IMR-90 (cell line): Measurements from ENCODE around the gene KLHL29. TPM values are rescaled to one million over a fixed set of nuclear protein-coding genes. Genes with fewer than 3 reads are reported as not detected.

ENCODE experiments used
- ATAC-seq: fragments of 200-7000 bp; cut with Tn5 transposase; 2 replicates; pipeline ENCODE4 v1.9.1; 2020; ENCODE audit warnings: low read depth, mild to moderate bottlenecking, moderate library complexity
- BruUV-seq: library from RNA; stranded (reverse); fragments of 400-500 nt; replicated peaks from 2 replicates; lab custom pipeline; 2021; lab: Mats Ljungman, UMichigan
- CTCF ChIA-PET: fragments of 300-600 bp; formaldehyde crosslinking; extraction: SDS; loops from one replicate; lab custom pipeline; 2021; ENCODE audit warnings: antibody characterized with exemption; lab: Yijun Ruan, JAX
- POLR2A ChIA-PET: fragments of 300-600 bp; sonication (Branson Sonifier 250); formaldehyde crosslinking; loops from one replicate; lab custom pipeline; 2022; ENCODE audit warnings: antibody characterized with exemption; ENCODE audit not compliant: unreplicated experiment; lab: Charles Lee
- DNase-seq: peaks from one replicate; pipeline ENCODE4 v3.0.0; 2013
- H2AFZ ChIP-seq: replicated peaks from 2 replicates; pipeline ENCODE3; 2013; ENCODE audit warnings: low read length, mild to moderate bottlenecking; ENCODE audit not compliant: poor library complexity
- H2AK5ac ChIP-seq: 2 replicates; pipeline ENCODE4 v1.6.1; 2013; ENCODE audit warnings: low read depth, low read length, inconsistent platforms
- H2AK9ac ChIP-seq: replicated peaks from 2 replicates; pipeline ENCODE3; 2013; ENCODE audit warnings: mild to moderate bottlenecking, low read depth, low read length, moderate library complexity; ENCODE audit not compliant: poor library complexity
- H2BK120ac ChIP-seq: 2 replicates; pipeline ENCODE4 v1.6.1; 2013; ENCODE audit warnings: low read depth, low read length, inconsistent platforms
- H2BK15ac ChIP-seq: 3 replicates; pipeline ENCODE4 v1.6.1; 2013; ENCODE audit warnings: low read depth, low read length, inconsistent platforms
- H2BK20ac ChIP-seq: 2 replicates; pipeline ENCODE4 v1.6.1; 2013; ENCODE audit warnings: low read depth, mild to moderate bottlenecking, inconsistent platforms, low read length, moderate library complexity
- H2BK5ac ChIP-seq: 2 replicates; pipeline ENCODE4 v1.6.1; 2013; ENCODE audit warnings: mild to moderate bottlenecking, low read depth, low read length, inconsistent platforms; ENCODE audit not compliant: poor library complexity, severe bottlenecking
- H3K14ac ChIP-seq: replicated peaks from 2 replicates; pipeline ENCODE4 v1.6.1; 2013; ENCODE audit warnings: low read depth, low read length, inconsistent platforms
- H3K18ac ChIP-seq: 2 replicates; pipeline ENCODE4 v1.6.1; 2013; ENCODE audit warnings: low read depth, low read length, control low read depth
- H3K23ac ChIP-seq: 2 replicates; pipeline ENCODE4 v1.6.1; 2013; ENCODE audit warnings: low read depth, low read length, inconsistent platforms
- H3K27ac ChIP-seq: 2 replicates; pipeline ENCODE4 v1.5.1; 2013; ENCODE audit warnings: mild to moderate bottlenecking, control low read depth, low read length; ENCODE audit not compliant: insufficient read depth
- H3K27me3 ChIP-seq: 2 replicates; pipeline ENCODE4 v1.6.1; 2013; ENCODE audit warnings: low read length; ENCODE audit not compliant: control insufficient read depth, insufficient read depth
- H3K36me3 ChIP-seq: 2 replicates; pipeline ENCODE4 v1.6.1; 2013; ENCODE audit warnings: low read length, mixed read lengths; ENCODE audit not compliant: control insufficient read depth, insufficient read depth
- H3K4ac ChIP-seq: 2 replicates; pipeline ENCODE4 v1.6.1; 2013; ENCODE audit warnings: low read depth, low read length, inconsistent platforms
- H3K4me1 ChIP-seq: 2 replicates; pipeline ENCODE4 v1.6.1; 2013; ENCODE audit warnings: low read length, mixed read lengths; ENCODE audit not compliant: control insufficient read depth, insufficient read depth
- H3K4me2 ChIP-seq: 2 replicates; pipeline ENCODE4 v1.6.1; 2013; ENCODE audit warnings: low read depth, mild to moderate bottlenecking, control low read depth, low read length, moderate library complexity
- H3K4me3 ChIP-seq: 2 replicates; pipeline ENCODE4 v1.5.1; 2013; ENCODE audit warnings: low read depth, mild to moderate bottlenecking, control low read depth, low read length, moderate library complexity; ENCODE audit not compliant: insufficient read depth
- H3K56ac ChIP-seq: 2 replicates; pipeline ENCODE4 v1.6.1; 2013; ENCODE audit warnings: low read length, inconsistent platforms; ENCODE audit not compliant: insufficient read depth; ENCODE audit errors: extremely low read depth
- H3K79me1 ChIP-seq, 2 experiments: 2 replicates each; pipeline ENCODE4 v1.6.1; 2013; ENCODE audit warnings: low read length in 2 of 2, inconsistent platforms in 1 of 2, low read depth in 1 of 2
- H3K9ac ChIP-seq: 2 replicates; pipeline ENCODE4 v1.6.1; 2013; ENCODE audit warnings: low read depth, low read length, control low read depth
- H3K9me1 ChIP-seq: 2 replicates; pipeline ENCODE4 v1.6.1; 2013; ENCODE audit warnings: low read length, inconsistent platforms; ENCODE audit not compliant: insufficient read depth
- H3K9me3 ChIP-seq: 2 replicates; pipeline ENCODE4 v1.6.1; 2013; ENCODE audit warnings: low read length; ENCODE audit not compliant: control insufficient read depth, insufficient read depth
- H4K20me1 ChIP-seq: 2 replicates; pipeline ENCODE4 v1.6.1; 2013; ENCODE audit warnings: low read length, inconsistent platforms; ENCODE audit not compliant: insufficient read depth
- H4K5ac ChIP-seq: 2 replicates; pipeline ENCODE4 v1.6.1; 2013; ENCODE audit warnings: mild to moderate bottlenecking, low read depth, low read length, control low read depth
- H4K8ac ChIP-seq, 2 experiments: 2 replicates each; pipeline ENCODE4 v1.6.1; 2013; ENCODE audit warnings: low read depth in 2 of 2, low read length in 2 of 2, control low read depth in 1 of 2, inconsistent platforms in 1 of 2
- H4K91ac ChIP-seq: 2 replicates; pipeline ENCODE4 v1.6.1; 2013; ENCODE audit warnings: low read depth, low read length, inconsistent platforms; ENCODE audit not compliant: insufficient read depth
- BHLHE40 ChIP-seq: fragments of 150-350 bp; IDR thresholded peaks from 2 replicates; pipeline ENCODE4 v1.6.1; 2016; ENCODE audit warnings: mild to moderate bottlenecking, low read depth, low read length
- CEBPB ChIP-seq: IDR thresholded peaks from 2 replicates; pipeline ENCODE4 v1.6.1; 2012; ENCODE audit warnings: low read depth, low read length, improper control_type of control experiment
- CHD1 ChIP-seq: IDR thresholded peaks from 2 replicates; pipeline ENCODE4 v1.6.1; 2012; ENCODE audit warnings: low read depth, low read length, improper control_type of control experiment
- CTCF ChIP-seq: conservative IDR thresholded peaks from 2 replicates; pipeline ENCODE4 v1.5.1; 2012; ENCODE audit warnings: mild to moderate bottlenecking, low read depth, low read length, improper control_type of control experiment
- ELK1 ChIP-seq: fragments of 150-350 bp; IDR thresholded peaks from 2 replicates; pipeline ENCODE4 v1.6.1; 2016; ENCODE audit warnings: low read depth, mild to moderate bottlenecking, low read length, moderate library complexity, borderline replicate concordance
- FOS ChIP-seq: fragments of 150-350 bp; IDR thresholded peaks from 2 replicates; pipeline ENCODE4 v1.6.1; 2016; ENCODE audit warnings: low read depth, low read length
- MAFK ChIP-seq: IDR thresholded peaks from 2 replicates; pipeline ENCODE4 v1.6.1; 2012; ENCODE audit warnings: low read depth, low read length, improper control_type of control experiment
- MAZ ChIP-seq: IDR thresholded peaks from 2 replicates; pipeline ENCODE4 v1.6.1; 2012; ENCODE audit warnings: low read depth, mild to moderate bottlenecking, low read length, improper control_type of control experiment, moderate library complexity, borderline replicate concordance
- MXI1 ChIP-seq: IDR thresholded peaks from 2 replicates; pipeline ENCODE4 v1.6.1; 2012; ENCODE audit warnings: low read depth, mild to moderate bottlenecking, low read length, moderate library complexity, borderline replicate concordance
- NFE2L2 ChIP-seq: fragments of 150-350 bp; IDR thresholded peaks from 2 replicates; pipeline ENCODE4 v1.6.1; 2016; ENCODE audit warnings: low read depth, mild to moderate bottlenecking, low read length
- POLR2A ChIP-seq: IDR thresholded peaks from 2 replicates; pipeline ENCODE4 v1.6.1; 2012; ENCODE audit warnings: mild to moderate bottlenecking, low read depth, low read length
- RAD21 ChIP-seq: IDR thresholded peaks from 2 replicates; pipeline ENCODE4 v1.6.1; 2012; ENCODE audit warnings: low read length, improper control_type of control experiment
- RCOR1 ChIP-seq: IDR thresholded peaks from 2 replicates; pipeline ENCODE4 v1.6.1; 2012; ENCODE audit warnings: mild to moderate bottlenecking, low read length, improper control_type of control experiment; ENCODE audit not compliant: insufficient replicate concordance
- RFX5 ChIP-seq: IDR thresholded peaks from 2 replicates; pipeline ENCODE4 v1.8.0; 2012; ENCODE audit warnings: low read depth, mild to moderate bottlenecking, low read length, moderate library complexity
- USF2 ChIP-seq: fragments of 150-350 bp; IDR thresholded peaks from 2 replicates; pipeline ENCODE4 v1.6.1; 2017; ENCODE audit warnings: mild to moderate bottlenecking, antibody characterized with exemption, low read length, low read depth
- WGBS, 2 experiments: methylation state at CpG; one replicate each; pipeline versions ENCODE4 v1.1.5 to v1.1.7; 2013; ENCODE audit warnings: missing lambda C conversion rate in 2 of 2; ENCODE audit not compliant: insufficient read length in 1 of 2; ENCODE audit errors: extremely low coverage in 2 of 2; 5-methylcytosine and 5-hydroxymethylcytosine counted together
- dilution Hi-C: fragments of 300-500 bp; cut with HindIII; formaldehyde crosslinking; loops from one replicate; pipeline ENCODE4 v1.14.3; 2018; ENCODE audit warnings: low sequenced_read_pairs; ENCODE audit not compliant: unreplicated experiment
- in situ Hi-C: fragments of 300-500 bp; cut with MboI; formaldehyde crosslinking; loops from 3 replicates; pipeline ENCODE4 v1.14.3; 2019; ENCODE audit warnings: low sequenced_read_pairs, inconsistent platforms, mixed read lengths
- intact Hi-C: fragments of 100-400 bp; cut with micrococcal nuclease; formaldehyde crosslinking; loops from 2 replicates; pipeline ENCODE4 v1.10.0; 2022
- polyA plus RNA-seq, 3 experiments: library from polyadenylated mRNA; depleted of rRNA; stranded (reverse); fragments of >200 nt; gene quantifications; 2 replicates each; pipeline ENCODE4 v1.2.3, GENCODE V29; 2012; ENCODE audit warnings: low replicate concordance in 1 of 3
- total RNA-seq: library from RNA; depleted of rRNA; stranded (reverse); fragments of >200 nt; gene quantifications from 2 replicates; pipeline ENCODE4 v1.2.3, GENCODE V29; 2012

KLHL29 gene
- total and polyA plus RNA-seq, 2 of the 4 experiments (the other 2 are of a cell fraction), result 2.0 to 8.0 TPM

GRCh38 chr2:23418461-23418911 is 33.5 kb downstream of the KLHL29 start:
- Histone ChIP-seq H4K91ac (peak overlapping the region; percentile 94), H4K5ac (peak overlapping the region; percentile 67), H3K36me3 (0 out of 2 replicates have a peak, but pooled peaks cover 1% of the 10 kb centered on the region), H3K27me3 (no peaks in the 10 kb centered on the region), H3K4me3 (no peak overlapping the region), H2BK5ac (peak overlapping the region; percentile 86), H2AFZ (peak overlapping the region; percentile 73), H2BK15ac (peak overlapping the region; percentile 94), H2BK120ac (peak overlapping the region; percentile 84), H3K4me2 (peak overlapping the region; percentile 58), H2AK9ac (peak overlapping the region; percentile 89), H2BK20ac (peak overlapping the region; percentile 55), H3K23ac (no peak overlapping the region), H3K4ac (peak overlapping the region; percentile 86), H3K9me3 (no peaks in the 10 kb centered on the region), H2AK5ac (peak overlapping the region; percentile 86), H3K9ac (no peak overlapping the region), H3K4me1 (peaks cover 34% of the 10 kb centered on the region), H3K14ac (no peak overlapping the region), H3K79me1 (peaks cover 23 to 65% of the 10 kb centered on the region in 2 experiments), H3K18ac (peak overlapping the region; percentile 71), H4K8ac (peak overlapping the region; percentile 6 to 69; a peak in 3 of 4 replicates), H3K9me1 (peaks cover 37% of the 10 kb centered on the region), H3K27ac (peak overlapping the region; percentile 89), H4K20me1 (peaks cover 3% of the 10 kb centered on the region; the same call in 1 of the 2 replicates), H3K56ac (no peak overlapping the region)
- BruUV-seq, result no TSS peak
- dilution Hi-C loops, result no loop called here
- no CpG with 5 or more reads among the region's 6 CpGs for WGBS, 2 experiments
- in situ Hi-C loops, result no loop called here
- TF ChIP-seq USF2, result no peak
- TF ChIP-seq MAZ, result 0 out of 2 replicates have a peak, but pooled peaks have one; percentile 11
- peak; percentile 89 for TF ChIP-seq CEBPB
- TF ChIP-seq ELK1, result no peak
- no peak for TF ChIP-seq CHD1
- TF ChIP-seq POLR2A, result no peak
- TF ChIP-seq RFX5, result no peak
- no peak for TF ChIP-seq CTCF
- peak; percentile 87 for TF ChIP-seq FOS
- no peak for TF ChIP-seq NFE2L2
- 0 out of 2 replicates have a peak, but pooled peaks have one; percentile 2 for TF ChIP-seq RAD21
- peak; percentile 19; the same call in 1 of the 2 replicates for TF ChIP-seq MXI1
- TF ChIP-seq MAFK, result peak; percentile 84
- peak; percentile 33 for TF ChIP-seq BHLHE40
- peak; percentile 17 for TF ChIP-seq RCOR1
- CTCF ChIA-PET, result no interaction called here
- DNase-seq (peak; percentile 90), ATAC-seq (peak; percentile 83)
- intact Hi-C loops, result no loop called here
- POLR2A ChIA-PET, result no interaction called here
